Measurements from ENCODE around the gene PGD. TPM values are rescaled to one million over a fixed set of nuclear protein-coding genes. Genes with fewer than 3 reads are reported as not detected.
"Not testable (repeated sequence)": the region's sequence is repeated elsewhere in the genome, so short reads cannot be mapped to it uniquely, and the experiment has no call there.

The PGD gene
- total and polyA plus RNA-seq, 2 donors, result 19.5 to 65.3 TPM

GRCh38 chr1:10456661-10457060 is 57.8 kb downstream of the PGD start:
- H3K27ac ChIP-seq (ENCODE audit: low read depth), result no peak overlapping the region
- WGBS, result 74% methylated on average over 7 of the region's 7 CpGs
- H3K4me3 ChIP-seq (ENCODE audit: low read depth, low read length), result no peak overlapping the region
- no peak for DNase-seq (ENCODE audit: extremely low spot score)
- H3K4me1 ChIP-seq (ENCODE audit: insufficient read depth), result no peaks in the 10 kb centered on the region
- H3K36me3 ChIP-seq (ENCODE audit: insufficient read depth), result no peaks in the 10 kb centered on the region

- 70% methylated on average over 7 of the region's 7 CpGs for WGBS
- H3K4me1 ChIP-seq (ENCODE audit: insufficient read depth); DNase-seq (ENCODE audit: extremely low spot score); H3K4me3 ChIP-seq (ENCODE audit: low read depth, low read length); H3K36me3 ChIP-seq (ENCODE audit: insufficient read depth); H3K27ac ChIP-seq (ENCODE audit: low read depth): not testable (repeated sequence)
These were observed 58.6 kb downstream of the PGD start for GRCh38 chr1:10457462-10457861.

DNA sequence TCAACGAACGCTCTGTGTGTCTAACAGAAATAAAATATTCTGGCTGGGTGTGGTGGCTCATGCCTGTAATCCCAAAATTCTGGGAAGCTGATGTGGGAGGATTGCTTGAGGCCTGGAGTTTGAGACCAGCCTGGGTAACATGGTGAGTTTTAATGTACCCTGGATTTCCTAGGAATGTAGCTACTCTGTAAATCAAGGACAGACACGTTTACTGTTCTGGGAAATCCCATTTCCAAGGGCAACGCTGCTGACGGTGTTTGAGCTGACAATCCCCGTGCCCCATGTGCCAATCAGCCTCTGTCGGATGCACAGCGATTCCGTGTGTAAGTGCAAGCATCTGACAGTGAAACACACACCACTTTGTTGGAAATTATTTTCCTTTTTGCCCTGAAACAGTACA is 59.0 kb downstream of the PGD start:
- DNase-seq (ENCODE audit: extremely low spot score), result no peak
- no peak overlapping the region for H3K27ac ChIP-seq (ENCODE audit: low read depth)
- 61% methylated on average over 9 of the region's 9 CpGs for WGBS
- no peaks in the 10 kb centered on the region for H3K4me1 ChIP-seq (ENCODE audit: insufficient read depth)
- H3K36me3 ChIP-seq (ENCODE audit: insufficient read depth), result no peaks in the 10 kb centered on the region
- H3K4me3 ChIP-seq (ENCODE audit: low read depth, low read length), result no peak overlapping the region

DNA sequence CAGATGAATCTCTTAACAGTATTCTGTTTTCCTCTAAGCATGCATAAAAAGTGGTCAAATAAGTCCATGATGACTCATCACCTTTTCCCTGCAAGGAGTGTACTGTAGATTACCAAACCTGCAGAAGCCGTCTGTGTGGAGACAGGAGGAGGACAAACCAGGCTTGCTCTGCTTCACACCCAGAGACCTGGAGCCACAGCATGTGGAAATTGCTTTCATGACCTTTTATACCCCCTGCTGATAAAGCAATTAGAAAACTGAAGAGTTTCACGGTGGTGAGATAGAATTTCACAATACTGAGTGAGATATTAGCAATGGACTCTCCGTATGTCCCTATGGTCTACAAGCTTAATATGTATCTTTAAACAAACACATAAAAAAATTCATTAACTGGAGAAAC is 60.3 kb downstream of the PGD start:
- Histone ChIP-seq H3K4me3 (ENCODE audit: low read depth, low read length) (no peak overlapping the region), H3K27ac (ENCODE audit: low read depth) (no peak overlapping the region), H3K36me3 (ENCODE audit: insufficient read depth) (no peaks in the 10 kb centered on the region), H3K4me1 (ENCODE audit: insufficient read depth) (no peaks in the 10 kb centered on the region)
- DNase-seq (ENCODE audit: extremely low spot score), result no peak
- WGBS, result 63% methylated on average over 3 of the region's 3 CpGs

- Histone ChIP-seq H3K36me3 (ENCODE audit: insufficient read depth) (peaks cover 2% of the 10 kb centered on the region), H3K4me1 (ENCODE audit: insufficient read depth) (no peaks in the 10 kb centered on the region), H3K4me3 (ENCODE audit: low read depth, low read length) (no peak overlapping the region), H3K27ac (ENCODE audit: low read depth) (no peak overlapping the region)
- no peak for DNase-seq (ENCODE audit: extremely low spot score)
- WGBS, result 98% methylated on average over 2 of the region's 2 CpGs
These were observed 68.2 kb downstream of the PGD start for GRCh38 chr1:10467078-10467477.

DNA sequence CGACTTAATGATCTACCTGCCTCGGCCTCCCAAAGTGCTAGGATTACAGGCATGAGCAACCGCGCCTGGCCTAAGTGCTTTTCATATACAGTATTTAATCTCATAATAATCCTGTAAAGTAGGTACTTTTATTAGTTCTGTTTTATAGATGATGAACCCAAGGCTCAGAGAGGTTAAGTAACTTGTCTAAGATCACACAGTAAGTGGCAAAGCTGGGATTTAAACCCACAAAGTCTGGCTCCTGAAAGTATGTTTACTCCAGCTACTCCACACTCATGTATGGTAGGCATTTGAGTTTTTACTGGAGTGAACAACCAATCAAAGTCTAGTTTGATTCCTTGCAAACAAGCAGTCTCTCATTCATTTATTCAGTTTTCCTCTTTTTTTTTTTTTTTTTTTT is 71.2 kb downstream of the PGD start:
- Histone ChIP-seq H3K36me3 (ENCODE audit: insufficient read depth) (peaks cover 2% of the 10 kb centered on the region), H3K27ac (ENCODE audit: low read depth) (no peak overlapping the region), H3K4me1 (ENCODE audit: insufficient read depth) (no peaks in the 10 kb centered on the region), H3K4me3 (ENCODE audit: low read depth, low read length) (no peak overlapping the region)
- WGBS, result 97% methylated on average over 4 of the region's 4 CpGs
- DNase-seq (ENCODE audit: extremely low spot score), result no peak

Other genes with a start within 250 kb of the PGD start
- 96.0 TPM for gene KIF1B, start 188.5 kb upstream of the PGD start, total RNA-seq
- 17.2 TPM for gene KIF1B, start 188.5 kb upstream of the PGD start, polyA plus RNA-seq
- 6.1 TPM for gene CENPS, start 31.4 kb downstream of the PGD start, total RNA-seq
- 13.8 TPM for gene CENPS, start 31.4 kb downstream of the PGD start, polyA plus RNA-seq
- gene CORT, start 51.0 kb downstream of the PGD start, total RNA-seq, result 0.26 TPM
- 0.43 TPM for gene CORT, start 51.0 kb downstream of the PGD start, polyA plus RNA-seq
- gene DFFA, start 73.5 kb downstream of the PGD start, total RNA-seq, result 26.8 TPM
- 25.5 TPM for gene DFFA, start 73.5 kb downstream of the PGD start, polyA plus RNA-seq
- gene PEX14, start 75.9 kb downstream of the PGD start, total RNA-seq, result 10.9 TPM
- 76.1 TPM for gene PEX14, start 75.9 kb downstream of the PGD start, polyA plus RNA-seq